Stimulated activated CD8-positive, alpha-beta memory T cell treated with anti-CD3 and anti-CD28 coated beads, Interleukin-7, amount 100 ng/mL, for 1 hour (primary cell): ENCODE results near the gene LRRC1.

Experiments used
- DNase-seq, 2 donors: peaks; one replicate each; pipeline ENCODE4 v3.0.0-alpha.2; 2020; ENCODE audit warnings: low read depth in 2 of 2

The LRRC1 gene

DNA sequence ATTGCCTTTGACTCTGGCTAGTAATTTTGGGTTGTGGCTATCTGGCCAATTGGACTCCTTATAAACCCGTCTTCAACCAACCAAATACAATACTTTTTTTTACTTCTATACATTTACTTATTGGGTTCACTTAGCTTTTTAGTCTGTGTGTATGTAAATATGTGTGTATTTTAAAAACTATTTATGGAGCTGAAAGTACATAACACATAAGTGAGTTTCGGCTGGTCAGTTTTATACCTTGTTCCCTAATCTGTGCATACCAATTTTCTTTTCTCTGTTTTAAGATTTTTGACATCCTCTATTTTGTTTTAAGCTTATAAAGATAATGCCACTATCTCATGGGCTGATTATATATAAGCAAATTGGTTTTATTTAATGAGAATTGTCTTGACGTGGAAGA, 129.5 kb downstream of the LRRC1 start:
- no peak for DNase-seq

DNA sequence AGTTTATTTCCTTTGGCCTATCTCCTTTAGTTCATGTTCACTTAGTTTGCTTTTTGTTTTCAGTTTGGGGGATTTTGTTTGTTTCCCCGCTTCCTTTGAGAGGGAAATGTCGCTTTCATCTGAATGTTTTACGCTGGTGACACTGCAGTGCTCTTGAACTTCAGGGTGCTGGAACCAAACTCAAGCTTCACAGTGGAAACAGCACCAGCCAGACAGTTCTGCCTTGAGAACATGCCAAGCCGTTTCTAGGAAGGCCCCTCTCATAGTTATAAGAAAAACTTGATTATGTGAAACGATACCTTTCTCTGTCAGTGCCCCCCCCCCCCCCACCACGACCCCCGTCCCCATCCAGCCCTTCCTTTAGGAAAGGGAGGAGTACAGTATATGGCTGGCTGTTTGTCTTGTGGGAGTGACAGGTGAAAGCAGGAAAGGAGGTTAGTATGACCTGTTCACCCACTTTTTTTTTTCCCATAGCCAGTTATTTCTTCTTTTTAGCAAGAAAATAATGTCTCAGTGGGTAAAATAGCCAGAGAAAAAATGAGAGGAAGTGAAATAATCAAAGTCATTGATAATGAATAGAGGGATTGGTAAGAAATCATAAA, 130.1 kb downstream of the LRRC1 start:
- no peak for DNase-seq

DNA sequence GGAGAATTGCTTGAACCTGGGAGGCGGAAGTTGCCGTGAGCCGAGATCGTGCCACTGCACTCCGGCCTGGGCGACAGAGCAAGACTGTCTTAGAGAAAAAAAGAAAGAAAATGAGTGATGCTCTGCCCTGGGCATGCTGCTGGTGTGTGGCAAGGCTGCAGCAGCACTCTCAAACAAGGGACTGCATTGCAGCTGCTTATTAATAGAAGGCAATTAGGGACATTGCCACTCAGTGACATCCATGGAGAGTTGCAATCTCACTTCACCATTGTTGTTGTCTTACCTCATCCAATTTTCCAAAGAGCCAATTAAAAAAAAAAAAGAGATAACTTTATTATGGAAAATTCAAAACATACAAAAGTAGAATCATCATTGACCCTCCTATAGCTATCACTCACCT, 131.1 kb downstream of the LRRC1 start:
- no peak for DNase-seq

DNA sequence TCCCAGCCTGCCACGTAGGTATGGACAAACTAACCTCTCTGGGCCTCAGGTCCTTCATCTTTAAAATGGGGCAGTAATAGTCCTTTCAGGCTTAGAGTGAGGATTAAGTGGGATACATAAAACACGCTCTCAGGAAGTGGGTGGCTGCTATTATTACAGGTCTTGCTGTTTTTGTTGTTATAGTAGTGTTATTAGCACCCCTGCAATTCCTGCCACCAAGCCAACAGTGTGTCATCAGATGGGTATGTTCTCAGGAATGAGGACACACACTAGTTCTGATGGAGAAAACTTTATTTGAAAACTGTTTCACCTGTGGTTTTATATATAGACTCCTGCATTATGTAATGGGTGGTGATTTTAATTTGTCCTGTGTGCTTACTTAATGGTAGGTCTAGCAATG, 131.7 kb downstream of the LRRC1 start:
- DNase-seq, result no peak

DNA sequence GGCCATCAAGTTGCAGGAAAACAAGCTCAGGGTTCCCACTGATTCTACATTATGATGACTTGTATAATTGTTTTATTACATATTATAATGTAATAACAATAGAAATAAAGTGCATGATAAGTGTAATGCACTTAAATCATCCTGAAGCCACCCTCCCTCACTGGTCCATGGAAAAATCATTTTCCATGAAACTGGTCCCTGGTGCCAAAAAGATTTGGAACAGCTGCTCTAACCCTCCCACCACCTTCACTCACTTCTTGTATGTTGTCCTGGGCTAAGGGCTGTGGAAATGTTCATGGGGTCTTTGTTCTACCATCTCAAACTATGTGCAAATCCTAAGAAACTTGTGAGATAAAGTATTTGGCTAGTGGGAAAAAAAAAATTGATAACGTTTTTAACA, 133.8 kb downstream of the LRRC1 start:
- no peak for DNase-seq

DNA sequence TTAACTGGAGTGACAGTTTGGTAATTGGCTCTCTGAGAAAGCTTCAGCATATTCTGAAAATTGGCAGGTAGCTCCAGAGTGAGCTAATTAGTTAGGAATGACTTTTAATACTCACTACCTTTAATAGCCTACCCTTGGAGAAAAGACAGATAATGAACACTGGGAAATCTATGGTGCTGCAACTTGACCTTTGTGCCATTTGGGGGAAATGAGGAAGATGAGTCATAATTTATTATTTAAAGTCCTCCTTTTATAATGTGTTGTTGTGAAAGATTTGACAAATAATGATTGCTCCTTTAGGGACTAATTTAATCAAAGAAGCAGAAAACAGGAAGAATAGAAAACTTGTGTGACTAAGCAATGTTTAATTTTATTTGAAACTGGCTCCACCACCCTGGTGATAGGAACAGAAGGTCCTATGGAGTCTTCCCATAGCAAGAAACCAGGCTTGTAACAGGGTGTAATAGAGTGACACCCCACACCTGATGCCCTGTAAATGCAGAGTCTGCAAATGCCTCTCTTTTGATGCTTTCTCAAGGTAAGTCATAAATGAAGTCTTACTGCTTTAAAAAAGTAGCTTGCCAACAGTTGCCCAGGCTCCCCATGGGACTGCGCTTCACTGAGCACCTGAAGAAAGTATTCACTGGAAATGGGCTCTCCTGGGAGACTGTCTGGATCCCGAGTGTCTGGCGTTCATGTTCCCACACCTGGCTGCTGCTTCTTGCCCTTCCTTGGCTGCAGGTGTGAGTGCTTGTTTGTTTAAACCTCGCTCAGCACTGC, 134.4 kb downstream of the LRRC1 start:
- DNase-seq, result no peak

DNA sequence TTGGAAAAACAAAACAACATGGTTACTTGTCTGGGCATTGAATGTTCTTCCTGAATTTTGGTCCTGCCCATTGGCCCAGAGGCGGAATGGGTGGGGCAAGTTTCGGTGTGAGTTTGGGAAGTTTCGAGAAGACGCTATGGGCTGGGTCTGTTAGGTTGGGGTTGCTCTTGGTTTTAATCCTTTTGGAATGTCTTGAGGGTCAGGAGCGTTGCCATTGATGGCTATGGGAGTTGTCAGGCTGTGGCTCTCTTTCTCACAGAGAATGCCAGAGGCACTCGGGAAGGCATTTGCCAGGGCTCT, 135.0 kb downstream of the LRRC1 start:
- no peak for DNase-seq

DNA sequence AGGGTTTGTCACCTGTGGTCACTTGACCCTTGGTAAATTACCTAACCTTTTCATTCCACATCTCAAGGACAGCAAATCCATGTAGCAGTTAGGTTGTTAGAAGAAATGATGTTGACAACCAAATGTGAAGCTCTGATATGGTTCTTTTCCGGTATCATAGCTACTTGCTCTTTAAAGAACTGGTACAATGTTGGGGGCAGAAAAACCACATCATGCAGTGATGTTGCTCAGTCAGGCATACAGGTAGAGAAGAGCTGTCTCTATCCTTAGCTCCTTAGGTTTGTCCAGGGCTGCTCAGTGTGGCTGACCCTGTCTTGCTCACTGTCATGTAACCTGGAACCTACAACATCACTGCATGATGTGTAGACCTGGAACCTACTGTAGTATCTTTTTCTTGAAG, 135.5 kb downstream of the LRRC1 start:
- DNase-seq, result no peak

DNA sequence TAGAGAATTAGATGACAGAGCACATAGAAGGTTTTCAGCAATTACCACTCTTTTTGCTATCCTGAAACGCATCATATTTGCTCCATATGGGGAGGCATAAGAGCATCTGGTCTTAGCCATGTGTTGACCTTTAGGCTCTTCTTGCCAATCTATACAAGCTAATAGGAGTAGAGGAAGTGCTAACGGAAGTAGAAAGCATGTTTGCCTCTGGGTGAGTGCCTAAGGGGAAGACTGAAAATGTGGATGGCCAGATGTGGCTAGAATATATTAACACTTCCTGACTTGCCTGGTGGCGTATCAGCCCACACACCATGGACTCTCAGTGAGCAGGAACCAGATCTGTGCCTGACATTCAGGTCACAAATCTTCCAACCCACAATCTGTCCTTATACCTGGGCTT, 136.3 kb downstream of the LRRC1 start:
- DNase-seq, result no peak

DNA sequence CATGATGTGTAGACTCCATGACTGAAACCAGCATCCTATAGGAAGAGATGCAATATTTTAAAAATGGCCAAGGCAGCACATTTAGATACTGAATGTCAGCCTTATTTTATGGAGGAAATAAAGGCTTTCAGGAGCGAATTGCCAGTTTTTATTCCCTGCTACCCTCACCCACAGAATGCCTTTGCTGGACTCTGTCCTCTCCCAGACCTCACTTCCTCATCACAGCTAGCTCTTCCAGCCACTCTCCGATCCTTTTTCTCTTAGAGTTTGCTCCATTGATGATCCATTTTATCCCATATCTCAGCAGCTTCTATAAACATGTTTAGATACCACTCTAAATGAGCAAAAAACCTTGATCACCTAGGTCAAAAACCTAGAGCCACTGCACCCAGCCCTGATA, 137.7 kb downstream of the LRRC1 start:
- DNase-seq, result no peak

DNA sequence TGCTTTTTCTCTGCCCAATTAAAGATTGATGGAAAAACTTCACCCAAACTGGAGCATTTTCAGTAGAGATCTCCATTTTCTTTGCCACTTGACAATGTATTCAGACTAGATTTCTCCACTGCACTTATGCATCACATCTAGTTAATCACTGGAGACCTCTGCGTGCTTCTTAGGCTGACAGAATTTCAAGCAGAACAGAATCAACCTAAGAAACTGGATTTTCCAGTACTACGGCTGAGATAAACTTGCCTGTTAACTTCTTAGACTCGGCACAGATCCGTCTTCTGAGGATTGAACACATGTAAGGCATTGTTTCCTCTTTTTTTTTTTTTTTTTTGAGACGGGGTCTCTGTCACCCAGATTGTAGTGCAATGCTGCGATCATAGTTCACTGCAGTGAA, 139.2 kb downstream of the LRRC1 start:
- no peak for DNase-seq

DNA sequence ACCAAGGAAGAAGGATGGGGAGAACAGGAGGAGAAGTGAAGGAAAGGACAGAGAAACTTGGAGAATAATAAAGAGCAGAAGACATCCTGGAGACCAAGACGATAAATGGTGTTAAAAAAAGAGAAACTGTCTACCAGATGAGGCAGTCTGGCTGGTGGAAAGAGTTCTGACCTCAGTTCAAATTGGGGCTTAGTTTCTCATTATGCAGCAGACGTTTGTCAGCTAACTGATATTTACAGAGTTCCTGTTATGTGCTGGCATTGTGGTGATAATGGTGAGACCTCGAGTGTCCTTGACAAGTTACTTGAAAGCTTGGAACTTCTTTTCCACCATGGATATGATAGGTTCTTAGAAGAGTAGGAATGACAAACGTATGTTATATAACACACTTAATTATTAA, 142.7 kb downstream of the LRRC1 start:
- DNase-seq, result no peak

DNA sequence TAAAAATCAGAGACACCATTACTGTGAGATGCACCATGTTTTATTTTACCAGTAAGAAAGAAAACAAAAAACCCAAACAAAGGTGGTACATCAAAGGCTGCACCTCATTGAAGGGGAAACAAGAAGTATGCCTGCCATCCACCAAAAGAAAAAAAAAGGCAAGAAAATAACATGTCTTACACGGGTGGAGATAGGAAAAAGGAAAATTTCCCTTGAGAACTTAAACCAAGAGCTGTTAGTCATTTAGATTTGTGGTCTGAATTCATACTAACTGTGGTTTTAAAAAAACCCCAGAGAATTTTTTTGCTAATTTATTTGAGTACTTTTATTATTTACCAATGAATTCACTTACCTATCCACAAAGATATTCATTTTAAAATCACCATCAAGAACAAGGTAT, 144.0 kb downstream of the LRRC1 start:
- DNase-seq, result no peak

DNA sequence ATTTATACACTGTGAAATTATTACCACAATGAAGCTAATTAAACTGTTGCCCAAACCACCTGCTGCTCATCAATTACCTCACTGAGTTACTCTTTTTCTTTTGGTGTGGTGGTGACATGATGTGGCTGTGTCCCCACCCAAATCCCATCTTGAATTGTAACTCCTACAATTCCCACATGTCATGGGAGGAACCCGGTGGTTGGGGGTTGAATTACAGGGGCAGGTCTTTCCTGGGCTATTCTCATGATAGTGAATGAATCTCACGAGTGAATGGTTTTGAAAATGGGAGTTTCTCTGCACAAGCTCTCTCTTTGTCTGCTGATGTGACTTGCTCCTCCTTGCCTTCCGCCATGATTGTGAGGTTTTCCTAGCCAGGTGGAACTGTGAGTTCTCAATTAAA, 145.0 kb downstream of the LRRC1 start:
- DNase-seq, result no peak

DNA sequence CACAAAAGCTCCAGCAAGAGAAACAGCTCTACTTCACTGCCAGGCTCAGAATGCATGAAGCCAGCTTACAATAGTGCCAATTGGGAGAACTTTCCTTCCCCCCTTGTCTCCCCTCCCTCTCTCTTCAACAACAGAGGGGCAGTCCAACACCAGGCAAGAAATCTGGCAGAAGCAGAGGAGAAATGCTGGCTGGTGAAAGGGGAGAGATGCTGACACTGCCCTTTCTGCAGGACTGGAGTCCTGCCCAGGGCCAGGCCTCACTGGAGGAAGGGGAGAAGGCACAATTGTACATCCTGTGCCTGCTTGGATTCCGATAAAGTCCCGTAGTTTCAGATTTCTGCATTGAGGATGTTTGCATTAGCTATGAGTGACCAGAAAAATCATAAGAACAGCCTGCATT, 148.6 kb downstream of the LRRC1 start:
- no peak for DNase-seq

DNA sequence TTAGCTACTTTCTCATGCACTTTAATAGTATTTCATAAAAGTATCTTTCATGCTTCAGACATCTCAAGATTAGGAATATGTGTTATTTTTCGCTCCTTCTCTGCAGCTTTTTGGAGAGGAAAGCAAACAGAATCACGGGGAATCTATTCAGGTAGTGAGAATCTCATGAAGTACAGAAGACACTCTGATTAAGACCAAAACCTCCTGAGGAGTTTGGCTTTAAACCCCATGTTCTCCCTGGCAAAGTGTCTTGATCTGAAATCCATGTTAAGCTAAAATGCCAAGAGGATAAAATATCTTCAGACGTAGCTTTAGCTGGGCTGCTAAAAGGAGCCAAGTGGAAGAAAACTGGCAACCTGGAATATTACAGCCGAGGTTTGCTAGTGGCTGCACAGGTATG, 149.3 kb downstream of the LRRC1 start:
- DNase-seq, result no peak

DNA sequence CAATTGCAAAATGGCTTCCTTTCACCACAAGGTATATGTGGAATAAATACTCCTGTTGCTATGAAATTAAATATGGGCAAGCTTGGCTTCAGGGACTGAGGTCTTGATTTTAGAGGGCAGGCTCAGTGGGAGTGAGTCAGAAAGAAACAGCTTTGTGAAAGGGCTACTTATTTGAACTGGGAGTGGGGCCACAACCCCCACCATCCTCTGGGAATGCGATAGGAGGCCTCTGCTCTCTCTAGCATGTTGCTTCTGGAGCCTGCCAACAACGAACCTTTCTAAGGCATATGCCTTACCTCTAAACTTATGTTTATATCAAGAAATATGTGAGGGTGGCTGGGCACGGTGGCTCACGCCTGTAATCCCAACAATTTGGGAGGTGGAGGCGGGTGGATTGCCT, 149.7 kb downstream of the LRRC1 start:
- no peak for DNase-seq

DNA sequence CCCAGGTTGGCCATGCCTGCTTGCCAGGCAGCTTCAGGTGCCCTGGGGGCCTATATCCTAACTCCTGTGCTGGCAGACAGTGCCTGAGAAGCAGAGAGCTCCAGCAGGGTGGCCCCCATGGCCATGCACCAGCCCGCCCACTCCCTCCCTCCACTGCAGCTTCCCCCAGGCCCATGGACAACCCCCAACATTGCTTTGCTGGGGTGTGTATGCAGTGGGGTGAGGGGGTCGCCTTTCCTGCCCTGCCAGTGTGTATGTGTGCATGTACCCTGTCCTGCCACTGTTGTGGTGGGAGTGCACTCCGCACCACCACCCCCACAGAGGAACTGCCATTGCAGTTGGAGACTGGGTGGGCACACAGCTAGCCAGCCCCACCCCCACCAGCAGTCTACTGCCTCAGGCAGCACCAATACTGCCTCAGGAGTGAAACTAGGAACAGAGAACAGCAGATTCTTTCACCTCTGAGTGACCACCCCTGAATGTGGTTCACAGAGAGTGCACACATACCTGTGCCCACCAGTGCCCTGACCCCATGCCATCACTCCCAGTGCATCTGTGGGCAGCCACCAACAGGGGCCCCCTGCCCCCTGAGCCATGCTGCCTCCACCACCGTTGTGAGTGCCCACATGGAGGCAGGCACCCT, 151.1 kb downstream of the LRRC1 start:
- DNase-seq, result no peak

DNA sequence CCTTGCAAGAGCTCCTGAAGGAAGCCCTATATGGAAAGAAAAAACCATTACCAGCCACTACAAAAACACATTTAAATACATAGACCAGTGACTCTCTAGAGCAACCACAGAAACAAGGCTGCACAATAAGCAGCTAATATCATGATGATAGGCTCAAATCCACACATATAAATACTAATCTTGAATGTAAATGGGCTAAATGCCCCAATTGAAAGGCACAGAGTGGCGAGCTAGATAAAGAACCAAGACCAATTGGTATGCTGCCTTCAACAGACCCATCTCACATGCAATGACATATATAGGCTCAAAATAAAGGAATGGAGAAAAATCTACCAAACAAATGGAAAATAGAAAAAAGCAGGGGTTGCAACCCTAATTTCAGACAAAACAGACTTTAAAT, 153.0 kb downstream of the LRRC1 start:
- no peak for DNase-seq

DNA sequence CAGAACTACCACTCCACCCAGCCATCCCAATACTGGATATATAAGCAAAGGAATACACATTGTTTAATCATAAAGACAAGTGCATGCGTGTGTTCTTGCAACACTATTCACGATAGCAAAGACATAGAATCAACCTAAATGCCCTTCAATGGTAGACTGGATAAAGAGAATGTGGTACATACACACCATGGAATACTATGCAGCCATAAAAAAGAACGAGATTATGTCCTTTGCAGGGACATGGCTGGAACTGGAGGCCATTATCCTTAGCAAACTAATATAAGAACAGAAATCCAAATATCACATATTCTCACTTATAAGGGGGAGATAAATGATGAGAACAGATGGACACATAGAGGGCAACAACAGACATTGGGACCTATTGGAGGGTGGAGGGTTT, 156.6 kb downstream of the LRRC1 start:
- no peak for DNase-seq

DNA sequence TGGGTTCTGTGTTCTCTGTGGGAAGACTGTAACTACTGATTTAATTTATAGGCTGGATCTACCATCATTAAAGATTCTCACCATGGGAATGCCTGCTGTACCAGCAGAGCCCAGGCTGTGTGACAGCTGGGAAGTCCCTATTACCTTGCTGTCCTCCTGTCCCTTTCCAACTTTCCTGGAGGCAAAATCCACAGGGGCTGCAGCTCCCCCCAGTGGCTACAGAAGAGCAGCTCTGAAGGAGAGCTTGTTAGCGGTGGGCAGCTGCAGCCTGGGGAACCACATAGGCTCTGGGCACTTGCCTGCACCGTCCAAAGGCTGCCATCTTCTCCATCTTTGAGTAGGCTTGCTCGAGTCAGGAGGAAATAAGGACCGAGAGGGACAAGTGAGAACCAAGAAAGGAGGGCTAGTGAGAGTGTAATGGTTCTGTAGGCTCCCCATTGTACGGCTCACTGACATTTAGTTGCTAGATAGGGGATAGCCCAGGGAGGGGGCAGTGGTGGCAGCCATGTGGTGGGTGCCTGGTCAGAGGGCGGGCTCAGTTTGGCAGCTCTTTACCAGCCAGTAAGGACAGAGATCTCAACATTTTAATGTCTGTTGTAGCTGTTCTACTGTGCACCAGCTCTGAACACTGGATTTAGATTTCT, 161.4 kb downstream of the LRRC1 start:
- DNase-seq, result no peak

DNA sequence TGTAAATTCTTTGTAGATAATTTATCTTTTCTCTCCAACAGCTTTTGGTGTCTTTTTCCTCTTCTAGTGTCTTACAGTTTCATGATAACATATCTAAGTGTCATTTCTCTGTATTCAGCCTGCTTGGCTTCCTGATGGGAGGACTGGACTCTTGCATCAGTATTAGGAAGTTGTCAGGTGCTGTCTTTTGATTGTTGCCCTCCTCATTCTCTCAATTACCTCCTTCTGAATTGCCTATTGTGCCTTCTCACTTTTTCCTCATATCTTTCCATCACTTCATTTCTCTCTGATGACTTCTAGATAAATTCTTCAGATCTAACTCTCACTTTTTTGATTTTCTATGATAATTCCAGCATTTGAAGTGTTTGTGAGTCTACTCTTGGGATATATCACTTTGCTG, 162.0 kb downstream of the LRRC1 start:
- no peak for DNase-seq

DNA sequence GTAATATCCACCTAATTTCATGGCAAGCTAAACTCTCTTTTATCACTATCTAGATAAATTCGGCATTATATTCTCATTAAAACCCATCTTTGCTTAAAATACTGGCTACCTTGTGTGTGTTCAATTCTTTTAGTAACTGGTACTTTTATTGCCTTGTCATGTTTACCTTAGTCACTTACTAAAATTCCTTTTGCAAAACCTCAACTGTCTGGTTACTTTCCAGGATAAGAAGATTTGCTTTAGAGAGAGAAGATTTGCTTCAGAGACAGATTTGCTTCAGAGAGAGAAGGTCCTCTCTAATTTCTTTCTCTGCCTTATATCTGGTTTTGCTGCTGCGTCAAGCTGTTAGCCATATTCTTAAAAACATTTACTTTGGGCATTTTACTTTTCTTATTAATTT, 164.9 kb downstream of the LRRC1 start:
- DNase-seq, result no peak
